H7 (cell line): ENCODE results near the gene TRIO. TPM values are rescaled to one million over a fixed set of nuclear protein-coding genes. Genes with fewer than 3 reads are reported as not detected.
A peak's percentile ranks its signal among the peaks of the same experiment; 100 is the strongest.

Experiments used
- DNase-seq: peaks from one replicate; pipeline ENCODE4 v3.0.0; 2012
- H3K27me3 ChIP-seq: 2 replicates; pipeline ENCODE4 v1.6.0; 2011; ENCODE audit warnings: mild to moderate bottlenecking, low read length; ENCODE audit not compliant: control insufficient read depth, insufficient read depth
- H3K36me3 ChIP-seq: replicated peaks from 2 replicates; pipeline ENCODE4 v1.5.1; 2011; ENCODE audit warnings: low read length; ENCODE audit not compliant: control insufficient read depth, insufficient read depth
- H3K4me3 ChIP-seq: 2 replicates; pipeline ENCODE4 v1.5.1; 2011; ENCODE audit warnings: low read depth, mild to moderate bottlenecking, control low read depth, low read length, moderate library complexity; ENCODE audit not compliant: insufficient read depth
- total RNA-seq: library from RNA; depleted of rRNA; stranded (reverse); fragments of >200 nt; shearing (Covaris generic); gene quantifications from 2 replicates; pipeline ENCODE4 v1.2.3, GENCODE V29; 2014

The TRIO gene
- total RNA-seq, 1 experiment from 2014 or later, result 39.7 TPM

GRCh38 chr5:14112998-14113652 lies 30.0 kb upstream of the TRIO start:
- Histone ChIP-seq H3K27me3 (no peaks in the 10 kb centered on the region), H3K36me3 (no peaks in the 10 kb centered on the region), H3K4me3 (no peak overlapping the region)
- DNase-seq, result no peak

GRCh38 chr5:14114615-14115251 lies 28.4 kb upstream of the TRIO start:
- Histone ChIP-seq H3K27me3 (no peaks in the 10 kb centered on the region), H3K36me3 (no peaks in the 10 kb centered on the region), H3K4me3 (no peak overlapping the region)
- no peak for DNase-seq

- Histone ChIP-seq H3K36me3 (no peaks in the 10 kb centered on the region), H3K4me3 (no peak overlapping the region), H3K27me3 (no peaks in the 10 kb centered on the region)
- DNase-seq, result no peak
Observed at GRCh38 chr5:14115323-14115895, 27.7 kb upstream of the TRIO start.

- no peaks in the 10 kb centered on the region for H3K27me3 ChIP-seq
- H3K36me3 ChIP-seq, result no peaks in the 10 kb centered on the region
- peak; percentile 38 for DNase-seq
- H3K4me3 ChIP-seq, result no peak overlapping the region
Observed at GRCh38 chr5:14118551-14119320, 24.4 kb upstream of the TRIO start.

GRCh38 chr5:14120176-14120575 lies 23.0 kb upstream of the TRIO start:
- Histone ChIP-seq H3K4me3 (no peak overlapping the region), H3K27me3 (no peaks in the 10 kb centered on the region), H3K36me3 (no peaks in the 10 kb centered on the region)
- DNase-seq, result no peak

GRCh38 chr5:14121552-14121951 lies 21.6 kb upstream of the TRIO start:
- H3K4me3 ChIP-seq, result no peak overlapping the region
- no peaks in the 10 kb centered on the region for H3K27me3 ChIP-seq
- DNase-seq, result no peak
- no peaks in the 10 kb centered on the region for H3K36me3 ChIP-seq

GRCh38 chr5:14122089-14122488 lies 21.1 kb upstream of the TRIO start:
- no peak for DNase-seq
- no peak overlapping the region for H3K4me3 ChIP-seq
- no peaks in the 10 kb centered on the region for H3K27me3 ChIP-seq
- H3K36me3 ChIP-seq, result no peaks in the 10 kb centered on the region

GRCh38 chr5:14123551-14123950 lies 19.6 kb upstream of the TRIO start:
- Histone ChIP-seq H3K27me3 (no peaks in the 10 kb centered on the region), H3K36me3 (no peaks in the 10 kb centered on the region), H3K4me3 (no peak overlapping the region)
- no peak for DNase-seq

- H3K27me3 ChIP-seq, result no peaks in the 10 kb centered on the region
Observed at GRCh38 chr5:14123974-14124482, 19.1 kb upstream of the TRIO start.

GRCh38 chr5:14125262-14125661 lies 17.9 kb upstream of the TRIO start:
- Histone ChIP-seq H3K36me3 (no peaks in the 10 kb centered on the region), H3K4me3 (no peak overlapping the region), H3K27me3 (no peaks in the 10 kb centered on the region)
- no peak for DNase-seq

More at GRCh38 chr5:14123974-14124482, 19.1 kb upstream of the TRIO start:
- no peak for DNase-seq
- no peaks in the 10 kb centered on the region for H3K36me3 ChIP-seq
- no peak overlapping the region for H3K4me3 ChIP-seq

GRCh38 chr5:14127587-14127986 lies 15.6 kb upstream of the TRIO start:
- Histone ChIP-seq H3K36me3 (no peaks in the 10 kb centered on the region), H3K27me3 (no peaks in the 10 kb centered on the region), H3K4me3 (no peak overlapping the region)
- no peak for DNase-seq

- Histone ChIP-seq H3K27me3 (no peaks in the 10 kb centered on the region), H3K36me3 (no peaks in the 10 kb centered on the region), H3K4me3 (no peak overlapping the region)
- no peak for DNase-seq
Observed at GRCh38 chr5:14128079-14128478, 15.1 kb upstream of the TRIO start.

- H3K4me3 ChIP-seq, result no peak overlapping the region
- no peak for DNase-seq
- no peaks in the 10 kb centered on the region for H3K36me3 ChIP-seq
- H3K27me3 ChIP-seq, result no peaks in the 10 kb centered on the region
Observed at GRCh38 chr5:14129123-14129522, 14.0 kb upstream of the TRIO start.

GRCh38 chr5:14131855-14132503 lies 11.2 kb upstream of the TRIO start:
- Histone ChIP-seq H3K36me3 (no peaks in the 10 kb centered on the region), H3K27me3 (no peaks in the 10 kb centered on the region), H3K4me3 (no peak overlapping the region)
- no peak for DNase-seq
